ENCODE measurements around the gene CAPZB. TPM values are rescaled to one million over a fixed set of nuclear protein-coding genes. Genes with fewer than 3 reads are reported as not detected.

CAPZB gene
- polyA plus RNA-seq, 1 donor: 217 TPM

DNA sequence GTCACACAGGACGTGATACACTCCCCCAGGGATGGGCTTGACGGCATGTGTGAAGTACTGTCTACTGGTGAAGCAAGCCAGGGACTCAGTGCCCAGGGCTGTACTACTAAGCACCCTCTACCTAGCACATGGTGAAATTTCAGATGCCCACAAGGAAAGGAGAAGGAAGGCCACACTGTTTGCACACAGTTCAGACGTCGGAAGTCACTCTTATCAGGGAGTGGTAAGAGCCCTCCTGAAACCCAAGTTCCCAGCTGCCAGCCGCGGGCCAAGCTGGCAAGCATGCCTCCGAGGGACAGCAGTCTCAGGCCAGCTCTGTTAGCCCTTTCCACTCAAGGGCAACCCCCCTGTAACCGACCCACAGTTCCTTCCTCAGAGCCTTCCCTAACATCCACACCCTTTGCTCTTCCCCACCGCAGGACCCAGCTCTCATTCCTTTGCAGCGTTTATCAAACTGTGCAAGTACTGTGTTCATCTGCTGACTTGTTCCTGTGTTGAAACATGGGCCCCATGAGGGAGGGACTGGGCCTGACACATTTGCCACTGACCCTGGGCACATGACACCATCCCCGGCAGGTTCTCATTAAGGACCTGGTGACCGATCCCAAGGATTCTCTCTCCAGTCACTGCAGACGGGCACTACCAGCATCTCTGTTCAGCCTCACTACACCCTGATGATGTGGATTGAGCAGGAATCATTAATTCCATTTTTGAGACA is 114.7 kb downstream of the CAPZB start:
- no peak for DNase-seq

- no peak for DNase-seq
Measured at GRCh38 chr1:19369396-19370090, 115.8 kb downstream of the CAPZB start.

- no peak for DNase-seq
Measured at GRCh38 chr1:19368964-19369363, 116.4 kb downstream of the CAPZB start.

GRCh38 chr1:19368050-19368449 is 117.3 kb downstream of the CAPZB start:
- no peak for DNase-seq

DNA sequence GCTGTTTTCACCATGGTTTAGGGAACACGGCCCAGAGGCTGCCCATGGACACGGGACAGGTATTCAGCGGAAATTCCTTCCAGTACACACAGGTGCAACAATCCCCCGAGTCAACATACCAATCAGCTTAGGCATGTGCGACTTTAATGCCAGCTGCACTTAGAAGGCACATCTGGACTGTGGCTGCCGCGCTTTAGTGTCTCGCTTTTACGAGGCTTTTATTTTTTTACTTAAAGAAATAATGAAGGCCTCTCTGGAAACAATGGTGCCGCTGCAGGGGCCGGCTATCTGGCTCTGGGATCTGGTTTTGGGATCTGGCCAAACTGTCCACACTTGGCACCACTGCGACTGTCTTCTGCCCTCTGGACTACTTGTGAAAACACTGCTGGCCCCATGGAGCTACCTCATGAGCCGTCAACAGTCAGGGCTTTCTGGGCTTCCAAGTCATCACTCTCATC is 117.7 kb downstream of the CAPZB start:
- no peak for DNase-seq

DNA sequence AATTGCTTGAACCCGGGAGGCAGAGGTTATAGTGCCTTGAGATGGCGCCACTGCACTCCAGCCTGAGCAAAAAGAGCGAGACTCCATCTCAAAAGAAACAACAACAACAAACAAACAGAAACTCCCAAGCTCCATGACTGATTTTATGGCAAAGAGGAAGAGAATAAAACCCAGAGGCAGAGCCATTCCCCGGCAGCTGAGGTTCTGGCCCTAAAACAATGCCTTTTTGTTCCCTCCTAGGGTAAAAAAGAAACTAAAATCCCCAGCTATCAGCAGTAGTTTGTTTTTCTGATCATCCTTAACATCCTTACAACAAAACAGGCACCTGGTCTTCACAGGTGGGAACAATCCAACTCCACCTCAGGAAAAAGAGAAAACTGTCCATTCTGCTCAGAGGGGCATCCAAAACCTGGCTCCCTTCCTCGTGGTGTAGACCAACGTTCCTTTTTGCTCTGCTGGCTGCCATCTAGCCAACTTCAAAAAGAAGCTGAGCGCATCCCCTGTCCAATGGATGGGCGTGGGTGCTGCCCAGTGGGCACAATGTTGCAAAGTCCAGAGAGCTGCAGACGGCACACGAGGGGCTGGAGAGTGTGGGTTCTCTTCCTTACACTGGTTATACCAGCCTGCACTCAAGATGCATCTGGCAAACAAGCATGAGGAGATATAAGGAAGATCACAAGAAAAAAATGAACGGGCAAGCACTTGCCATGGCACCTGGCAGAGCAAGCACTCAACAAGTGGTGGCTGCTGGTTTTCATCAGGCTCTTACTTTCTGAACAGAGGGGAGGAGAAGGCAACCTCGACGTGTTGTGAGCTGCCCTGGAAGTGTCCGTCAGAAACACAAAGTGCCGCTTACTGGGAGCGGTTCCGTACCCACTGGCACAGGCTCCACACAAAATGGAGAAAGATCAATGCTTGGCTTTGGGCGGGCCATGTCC is 118.5 kb downstream of the CAPZB start:
- DNase-seq: no peak

GRCh38 chr1:19365721-19366120 is 119.6 kb downstream of the CAPZB start:
- DNase-seq: no peak

- no peak for DNase-seq
Measured at GRCh38 chr1:19363536-19364152, 121.7 kb downstream of the CAPZB start.

GRCh38 chr1:19361611-19362147 is 123.7 kb downstream of the CAPZB start:
- DNase-seq: no peak

- DNase-seq: no peak
Measured at GRCh38 chr1:19360843-19361610, 124.3 kb downstream of the CAPZB start.

DNA sequence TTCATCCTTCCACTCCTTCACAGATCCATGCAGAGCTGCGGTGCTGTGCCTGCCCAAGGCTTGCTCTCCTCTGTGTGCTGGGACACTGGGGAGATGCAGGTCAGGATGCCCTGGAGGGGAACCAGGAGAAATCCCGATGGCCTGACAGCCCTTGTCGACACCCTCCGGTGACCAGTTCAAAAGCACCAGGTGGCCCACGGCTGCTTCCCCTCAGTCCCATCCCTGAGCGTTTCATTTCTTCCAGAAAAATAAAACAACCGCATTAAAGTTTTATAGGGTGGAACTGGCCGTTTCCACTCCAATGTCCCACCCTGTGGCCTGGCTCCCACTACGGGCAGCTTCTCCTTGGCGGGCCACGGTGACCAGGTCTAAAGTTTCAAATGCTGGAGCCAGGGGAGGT is 124.9 kb downstream of the CAPZB start:
- DNase-seq: no peak

- DNase-seq: no peak
Measured at GRCh38 chr1:19360016-19360415, 125.3 kb downstream of the CAPZB start.

DNA sequence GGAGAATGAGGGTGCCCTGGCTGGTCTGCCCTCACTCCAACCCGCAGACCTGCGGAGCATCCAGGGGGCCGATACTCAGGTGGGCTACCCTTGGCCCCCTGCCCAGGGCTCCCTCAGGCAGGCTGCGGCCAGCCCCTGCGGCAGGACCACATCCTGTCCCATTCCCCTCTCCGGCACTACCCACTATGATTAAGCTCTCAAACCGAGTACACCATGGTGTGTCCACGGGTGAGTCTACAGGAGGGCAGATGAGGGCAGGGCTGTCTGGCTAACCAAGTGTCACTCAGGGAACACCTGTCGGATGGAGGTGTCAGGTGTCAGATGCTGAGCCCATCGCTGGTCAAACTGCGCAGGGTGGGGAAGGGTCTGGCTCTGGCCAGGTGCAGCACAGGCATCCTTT is 126.0 kb downstream of the CAPZB start:
- no peak for DNase-seq

DNA sequence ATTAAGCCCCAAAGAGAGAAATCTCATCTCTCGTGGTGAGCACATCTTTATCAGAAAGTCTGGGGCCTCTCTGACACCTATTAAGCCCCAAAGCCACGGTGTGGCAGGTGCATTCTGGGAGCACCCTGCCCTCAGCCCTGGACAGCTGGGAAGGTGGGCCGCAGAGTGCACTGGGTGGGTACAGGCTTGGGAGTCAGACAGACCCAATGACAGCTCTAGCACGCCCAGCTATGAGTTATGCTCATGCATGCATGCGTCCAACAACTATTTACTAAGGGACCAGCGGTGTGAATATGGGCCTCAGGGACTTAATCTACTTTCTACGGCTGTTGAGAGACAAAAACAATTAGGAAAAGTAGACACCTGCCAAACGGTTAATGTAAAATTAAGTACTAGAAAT is 126.6 kb downstream of the CAPZB start:
- DNase-seq: no peak

GRCh38 chr1:19357299-19357986 is 127.9 kb downstream of the CAPZB start:
- DNase-seq: no peak

- DNase-seq: no peak
Measured at GRCh38 chr1:19356266-19356665, 129.1 kb downstream of the CAPZB start.

- no peak for DNase-seq
Measured at GRCh38 chr1:19354531-19354981, 130.8 kb downstream of the CAPZB start.

- DNase-seq: no peak
Measured at GRCh38 chr1:19353596-19353995, 131.7 kb downstream of the CAPZB start.

DNA sequence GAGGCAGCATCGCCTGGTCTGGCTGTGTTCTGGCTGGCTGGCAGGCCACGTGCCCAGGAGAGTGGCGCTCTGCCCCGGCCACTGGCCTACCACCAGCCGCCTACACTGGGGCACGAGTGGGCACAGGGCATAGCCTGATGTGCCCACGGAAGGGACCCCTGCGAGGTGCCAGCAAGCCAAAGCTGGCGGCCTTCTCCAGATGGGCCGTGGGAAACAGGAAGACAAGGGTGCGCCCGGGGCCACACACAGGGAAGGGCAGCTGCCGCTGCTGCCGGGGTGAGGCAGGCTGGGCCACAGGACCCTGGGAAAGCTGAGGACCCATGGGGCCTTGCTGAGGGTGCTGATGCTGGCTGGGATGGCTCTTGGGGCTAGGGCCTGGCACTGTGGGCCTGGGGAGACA is 132.5 kb downstream of the CAPZB start:
- no peak for DNase-seq

- no peak for DNase-seq
Measured at GRCh38 chr1:19351873-19352272, 133.5 kb downstream of the CAPZB start.

All from left kidney (tissue), 2 donors.